ENCODE results near the gene HIVEP3. TPM values are rescaled to one million over a fixed set of nuclear protein-coding genes. Genes with fewer than 3 reads are reported as not detected.

The HIVEP3 gene
- total RNA-seq, 3 donors from 2014 or later = 4.9 to 6.5 (median 6.1) TPM

DNA sequence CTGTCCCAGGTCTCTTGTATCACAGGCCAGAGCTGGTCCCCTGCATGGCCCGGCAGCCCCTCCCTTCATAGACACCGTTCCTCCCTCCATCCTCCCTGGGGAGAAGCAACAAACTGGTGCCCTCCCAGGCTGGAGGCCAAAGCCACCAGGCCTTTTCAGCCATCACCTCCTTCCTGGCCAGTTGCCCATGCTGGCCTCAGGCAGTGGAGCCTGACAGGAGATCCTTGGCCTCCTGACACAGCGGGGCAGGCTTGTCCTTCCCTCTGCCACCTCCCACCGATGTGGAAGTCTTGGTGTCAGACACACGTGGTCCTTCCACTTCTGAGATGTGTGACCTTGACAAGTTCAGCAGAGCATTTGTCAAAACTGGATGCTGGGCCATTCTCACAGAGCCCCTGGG is 206.0 kb downstream of the HIVEP3 start:
- ATAC-seq (no peak), DNase-seq (no peak)
- Histone ChIP-seq H3K4me3 (no peak overlapping the region), H3K4me1 (ENCODE audit: low read depth) (no peaks in the 10 kb centered on the region), H3K36me3 (ENCODE audit: low read depth) (no peaks in the 10 kb centered on the region), H3K9me3 (no peaks in the 10 kb centered on the region)
- TF ChIP-seq, protein P1, sequence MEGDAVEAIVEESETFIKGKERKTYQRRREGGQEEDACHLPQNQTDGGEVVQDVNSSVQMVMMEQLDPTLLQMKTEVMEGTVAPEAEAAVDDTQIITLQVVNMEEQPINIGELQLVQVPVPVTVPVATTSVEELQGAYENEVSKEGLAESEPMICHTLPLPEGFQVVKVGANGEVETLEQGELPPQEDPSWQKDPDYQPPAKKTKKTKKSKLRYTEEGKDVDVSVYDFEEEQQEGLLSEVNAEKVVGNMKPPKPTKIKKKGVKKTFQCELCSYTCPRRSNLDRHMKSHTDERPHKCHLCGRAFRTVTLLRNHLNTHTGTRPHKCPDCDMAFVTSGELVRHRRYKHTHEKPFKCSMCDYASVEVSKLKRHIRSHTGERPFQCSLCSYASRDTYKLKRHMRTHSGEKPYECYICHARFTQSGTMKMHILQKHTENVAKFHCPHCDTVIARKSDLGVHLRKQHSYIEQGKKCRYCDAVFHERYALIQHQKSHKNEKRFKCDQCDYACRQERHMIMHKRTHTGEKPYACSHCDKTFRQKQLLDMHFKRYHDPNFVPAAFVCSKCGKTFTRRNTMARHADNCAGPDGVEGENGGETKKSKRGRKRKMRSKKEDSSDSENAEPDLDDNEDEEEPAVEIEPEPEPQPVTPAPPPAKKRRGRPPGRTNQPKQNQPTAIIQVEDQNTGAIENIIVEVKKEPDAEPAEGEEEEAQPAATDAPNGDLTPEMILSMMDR (IDR thresholded peaks at IDR 0.05) = no peak
- intact Hi-C loops (cut with DNase I, micrococcal nuclease) = no loop called here

DNA sequence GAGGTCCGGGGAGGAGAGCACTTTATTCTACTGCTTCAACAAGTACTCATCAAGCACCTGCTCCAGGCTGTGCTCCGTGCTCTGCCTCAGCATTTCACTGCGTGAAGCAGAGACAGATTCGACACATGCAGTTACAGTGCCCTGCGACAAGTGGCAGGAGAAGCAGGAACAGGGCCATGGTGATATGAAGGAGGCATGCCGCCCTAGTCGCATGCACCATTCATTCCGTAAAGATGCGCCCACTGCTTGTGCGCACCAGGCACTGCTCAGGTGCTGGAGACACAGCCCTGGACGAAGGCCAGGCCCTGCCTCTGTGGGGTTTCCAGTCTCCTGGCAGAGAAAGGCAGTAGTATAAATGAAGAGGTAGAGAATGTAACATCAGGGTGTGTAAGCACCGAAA is 206.6 kb downstream of the HIVEP3 start:
- TF ChIP-seq, protein P1 (IDR thresholded peaks at IDR 0.05) = no peak
- DNase-seq (no peak), ATAC-seq (no peak)
- no peaks in the 10 kb centered on the region for H3K9me3 ChIP-seq
- no peaks in the 10 kb centered on the region for H3K4me1 ChIP-seq (ENCODE audit: low read depth)
- intact Hi-C loops (cut with DNase I, micrococcal nuclease) = no loop called here
- H3K4me3 ChIP-seq = no peak overlapping the region
- no peaks in the 10 kb centered on the region for H3K36me3 ChIP-seq (ENCODE audit: low read depth)

DNA sequence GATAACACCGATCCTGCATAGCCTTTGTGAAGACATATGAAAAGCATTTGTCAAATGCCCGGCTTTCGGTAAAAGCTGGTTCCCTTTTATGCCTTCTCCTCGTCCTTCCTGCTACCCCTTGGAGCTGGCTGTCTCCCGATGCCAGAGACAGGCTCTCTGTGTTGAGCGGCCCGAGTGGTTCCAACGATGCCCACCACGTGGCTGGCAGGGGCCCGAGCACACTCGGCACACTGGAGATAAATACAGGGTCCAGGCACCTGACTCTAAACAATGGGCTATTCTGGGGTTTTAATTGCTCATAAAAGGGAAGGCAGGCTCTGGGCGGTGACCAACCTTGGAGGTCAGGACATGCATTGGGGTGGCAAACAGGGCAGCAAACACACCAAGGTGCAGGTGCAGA is 207.1 kb downstream of the HIVEP3 start:
- DNase-seq (no peak), ATAC-seq (peak; percentile 30)
- H3K36me3 ChIP-seq (ENCODE audit: low read depth) = no peaks in the 10 kb centered on the region
- TF ChIP-seq, protein P1 (IDR thresholded peaks at IDR 0.05) = no peak
- no peaks in the 10 kb centered on the region for H3K4me1 ChIP-seq (ENCODE audit: low read depth)
- no peak overlapping the region for H3K4me3 ChIP-seq
- intact Hi-C loops (cut with DNase I, micrococcal nuclease) = no loop called here
- no peaks in the 10 kb centered on the region for H3K9me3 ChIP-seq

DNA sequence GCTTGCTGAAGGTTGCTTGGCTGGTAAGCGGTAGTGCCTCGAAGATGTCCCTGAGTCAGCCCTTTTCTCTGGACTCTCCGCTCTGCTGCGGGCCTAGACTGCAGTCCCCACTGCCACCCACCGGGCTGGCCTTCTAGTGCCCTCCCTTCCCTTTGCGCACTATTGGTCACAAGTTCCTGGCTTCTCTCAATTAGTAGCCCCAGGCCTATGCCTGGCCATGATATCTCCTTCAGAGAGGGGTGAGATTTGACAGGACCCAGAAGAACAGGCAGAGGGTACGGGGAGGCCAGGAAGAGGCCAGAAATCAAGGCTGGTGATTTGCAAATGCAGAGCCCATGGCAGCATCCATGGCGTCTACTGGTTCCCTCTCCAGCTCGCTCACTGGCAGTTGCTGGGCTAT is 207.7 kb downstream of the HIVEP3 start:
- H3K4me3 ChIP-seq = no peak overlapping the region
- TF ChIP-seq, protein P1 (IDR thresholded peaks at IDR 0.05) = no peak
- ATAC-seq (no peak), DNase-seq (no peak)
- no peaks in the 10 kb centered on the region for H3K9me3 ChIP-seq
- H3K36me3 ChIP-seq (ENCODE audit: low read depth) = no peaks in the 10 kb centered on the region
- no peaks in the 10 kb centered on the region for H3K4me1 ChIP-seq (ENCODE audit: low read depth)
- intact Hi-C loops (cut with DNase I, micrococcal nuclease) = no loop called here

DNA sequence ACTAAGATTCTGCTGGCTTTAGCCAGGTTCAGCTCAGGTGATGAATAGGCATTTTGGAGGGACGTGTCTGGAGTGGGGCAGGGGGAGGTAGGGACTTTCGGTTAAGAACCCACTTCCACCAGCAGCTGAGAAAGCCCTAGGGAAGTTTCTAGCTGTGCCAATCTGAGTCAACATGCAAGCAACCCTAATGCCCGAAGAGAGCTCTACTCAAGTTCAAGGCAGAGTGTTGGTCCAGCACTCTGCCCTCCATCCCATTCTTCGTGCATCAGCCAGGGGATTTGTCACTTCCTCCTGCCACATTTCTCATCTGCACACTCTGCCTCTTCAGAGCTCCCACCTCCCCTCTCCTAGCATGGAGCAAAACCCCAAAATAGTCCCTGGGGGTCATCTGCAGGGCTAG is 208.8 kb downstream of the HIVEP3 start:
- Histone ChIP-seq H3K4me3 (no peak overlapping the region), H3K36me3 (ENCODE audit: low read depth) (no peaks in the 10 kb centered on the region), H3K4me1 (ENCODE audit: low read depth) (no peaks in the 10 kb centered on the region), H3K9me3 (no peaks in the 10 kb centered on the region)
- intact Hi-C loops (cut with DNase I, micrococcal nuclease) = no loop called here
- DNase-seq = no peak
- ATAC-seq = no peak
- TF ChIP-seq, protein P1 (IDR thresholded peaks at IDR 0.05) = no peak

DNA sequence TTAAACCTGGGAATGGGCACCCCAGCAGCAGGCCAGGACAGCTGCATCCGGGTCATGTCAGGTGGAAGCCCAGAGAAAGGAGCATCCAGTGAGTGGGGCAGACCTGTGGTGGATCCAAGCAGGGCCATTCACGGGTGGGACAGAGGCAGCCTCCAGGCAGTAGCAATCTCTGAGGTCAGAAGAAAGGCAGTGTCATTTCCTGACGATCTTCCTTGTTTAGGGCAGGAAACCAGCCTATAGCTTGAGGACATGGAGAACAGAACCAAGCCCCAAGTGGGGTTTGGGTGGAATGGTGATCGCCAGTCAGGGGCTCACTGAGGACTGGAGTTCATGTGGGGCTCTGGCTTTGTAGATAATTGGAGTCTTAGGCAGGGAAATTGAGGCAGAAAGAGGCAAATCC is 209.4 kb downstream of the HIVEP3 start:
- DNase-seq = no peak
- H3K4me3 ChIP-seq = no peak overlapping the region
- H3K4me1 ChIP-seq (ENCODE audit: low read depth) = no peaks in the 10 kb centered on the region
- TF ChIP-seq, protein P1 (IDR thresholded peaks at IDR 0.05) = no peak
- H3K9me3 ChIP-seq = no peaks in the 10 kb centered on the region
- intact Hi-C loops (cut with DNase I, micrococcal nuclease) = no loop called here
- no peaks in the 10 kb centered on the region for H3K36me3 ChIP-seq (ENCODE audit: low read depth)
- ATAC-seq = no peak

Measured in mucosa of descending colon (tissue), 3 donors.